ENCODE measurements around the gene DEGS2.

DNA sequence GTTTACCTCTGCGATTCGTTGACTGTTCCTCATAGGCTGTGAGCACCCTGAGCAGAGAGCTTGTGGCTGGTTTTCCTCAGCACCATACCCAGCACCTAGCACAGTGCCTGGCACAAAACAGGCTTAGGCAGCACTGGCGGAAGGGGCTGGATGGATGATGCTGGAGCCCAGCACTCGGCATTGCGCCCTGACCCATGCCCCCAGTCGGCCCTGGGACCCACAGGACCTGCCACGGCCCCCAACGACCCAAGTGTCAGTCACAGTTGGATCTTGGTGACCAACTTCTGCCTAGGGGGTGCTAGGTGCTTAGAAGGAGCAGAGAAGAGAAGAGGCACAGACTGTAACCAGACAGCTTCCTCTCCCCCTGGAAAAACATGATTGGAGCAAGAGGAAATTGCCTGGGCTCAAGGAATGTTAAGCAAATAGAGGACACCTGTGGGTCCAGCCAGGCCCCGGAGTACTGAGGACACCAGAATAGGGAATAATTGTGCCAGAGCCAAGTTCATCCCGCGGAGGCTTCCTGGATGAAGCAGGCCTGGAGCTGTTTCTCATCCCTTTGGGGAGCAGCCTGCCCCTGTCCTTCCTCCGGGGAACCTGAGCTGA is 31.5 kb downstream of the DEGS2 start:
- no peak for TF ChIP-seq BHLHE40 (IDR thresholded peaks at IDR 0.05; ENCODE audit: borderline replicate concordance)
- TF ChIP-seq, protein P1, sequence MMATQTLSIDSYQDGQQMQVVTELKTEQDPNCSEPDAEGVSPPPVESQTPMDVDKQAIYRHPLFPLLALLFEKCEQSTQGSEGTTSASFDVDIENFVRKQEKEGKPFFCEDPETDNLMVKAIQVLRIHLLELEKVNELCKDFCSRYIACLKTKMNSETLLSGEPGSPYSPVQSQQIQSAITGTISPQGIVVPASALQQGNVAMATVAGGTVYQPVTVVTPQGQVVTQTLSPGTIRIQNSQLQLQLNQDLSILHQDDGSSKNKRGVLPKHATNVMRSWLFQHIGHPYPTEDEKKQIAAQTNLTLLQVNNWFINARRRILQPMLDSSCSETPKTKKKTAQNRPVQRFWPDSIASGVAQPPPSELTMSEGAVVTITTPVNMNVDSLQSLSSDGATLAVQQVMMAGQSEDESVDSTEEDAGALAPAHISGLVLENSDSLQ (IDR thresholded peaks at IDR 0.05): no peak
- no peak for TF ChIP-seq FOXK2 (IDR thresholded peaks at IDR 0.05)
- no peak for TF ChIP-seq HDGF (IDR thresholded peaks at IDR 0.05; ENCODE audit: borderline replicate concordance)
- no peak for TF ChIP-seq NFRKB (IDR thresholded peaks at IDR 0.05)
- no peak for TF ChIP-seq FOXM1 (IDR thresholded peaks at IDR 0.05; ENCODE audit: borderline replicate concordance)
- TF ChIP-seq ARNT (IDR thresholded peaks at IDR 0.05): no peak
- TF ChIP-seq ELF4 (IDR thresholded peaks at IDR 0.05): no peak
- TF ChIP-seq ZNF384 (IDR thresholded peaks at IDR 0.05): no peak
- no peak for TF ChIP-seq LEF1 (IDR thresholded peaks at IDR 0.05; ENCODE audit: borderline replicate concordance)
- TF ChIP-seq SP1 (IDR thresholded peaks at IDR 0.05): no peak
- TF ChIP-seq CTBP1 (IDR thresholded peaks at IDR 0.05; ENCODE audit: borderline replicate concordance): no peak

All from HEK293T (cell line).